Measurements from ENCODE around the gene FOXC2. TPM values are rescaled to one million over a fixed set of nuclear protein-coding genes. Genes with fewer than 3 reads are reported as not detected.

The FOXC2 gene
- polyA plus RNA-seq, 1 donor (not counting 4 experiments of a cell fraction or from before 2014, with no cell fraction given): not detected

- H4K20me1 ChIP-seq (ENCODE audit: control insufficient read depth, extremely low read depth, insufficient read depth, low read length): no peaks in the 10 kb centered on the region
- no peak overlapping the region for H3K4me3 ChIP-seq (ENCODE audit: control insufficient read depth in 2 of 3, extremely low read depth in 1 of 3, insufficient read depth in 2 of 3, low read depth in 1 of 3, low read length in 3 of 3)
- DNase-seq (ENCODE audit: low read depth, low spot score) (no peak), FAIRE-seq (no peak)
- H2AFZ ChIP-seq (ENCODE audit: control insufficient read depth, low read length): no peak overlapping the region
- H3K9me3 ChIP-seq (ENCODE audit: control insufficient read depth, low read depth, low read length): no peaks in the 10 kb centered on the region
- no peaks in the 10 kb centered on the region for H3K36me3 ChIP-seq (ENCODE audit: control insufficient read depth in 2 of 2, extremely low read depth in 1 of 2, insufficient read depth in 2 of 2, low read length in 2 of 2)
- H3K4me2 ChIP-seq (ENCODE audit: control insufficient read depth, extremely low read depth, insufficient read depth, low read depth, low read length): no peak overlapping the region
- no peaks in the 10 kb centered on the region for H3K79me2 ChIP-seq (ENCODE audit: control insufficient read depth, insufficient read depth, low read length)
- dilution Hi-C loops (cut with MboI; ENCODE audit: extremely low pct_ligation_motif_present, low sequenced_read_pairs): no loop called here
- H3K27me3 ChIP-seq (ENCODE audit: control insufficient read depth, extremely low read depth, insufficient read depth, low read length): peaks cover 26% of the 10 kb centered on the region
- H3K9ac ChIP-seq (ENCODE audit: control insufficient read depth, extremely low read depth, insufficient read depth, low read length): no peak overlapping the region
- no peaks in the 10 kb centered on the region for H3K4me1 ChIP-seq (ENCODE audit: control insufficient read depth, extremely low read depth, insufficient read depth, low read length)
- TF ChIP-seq, protein P1, sequence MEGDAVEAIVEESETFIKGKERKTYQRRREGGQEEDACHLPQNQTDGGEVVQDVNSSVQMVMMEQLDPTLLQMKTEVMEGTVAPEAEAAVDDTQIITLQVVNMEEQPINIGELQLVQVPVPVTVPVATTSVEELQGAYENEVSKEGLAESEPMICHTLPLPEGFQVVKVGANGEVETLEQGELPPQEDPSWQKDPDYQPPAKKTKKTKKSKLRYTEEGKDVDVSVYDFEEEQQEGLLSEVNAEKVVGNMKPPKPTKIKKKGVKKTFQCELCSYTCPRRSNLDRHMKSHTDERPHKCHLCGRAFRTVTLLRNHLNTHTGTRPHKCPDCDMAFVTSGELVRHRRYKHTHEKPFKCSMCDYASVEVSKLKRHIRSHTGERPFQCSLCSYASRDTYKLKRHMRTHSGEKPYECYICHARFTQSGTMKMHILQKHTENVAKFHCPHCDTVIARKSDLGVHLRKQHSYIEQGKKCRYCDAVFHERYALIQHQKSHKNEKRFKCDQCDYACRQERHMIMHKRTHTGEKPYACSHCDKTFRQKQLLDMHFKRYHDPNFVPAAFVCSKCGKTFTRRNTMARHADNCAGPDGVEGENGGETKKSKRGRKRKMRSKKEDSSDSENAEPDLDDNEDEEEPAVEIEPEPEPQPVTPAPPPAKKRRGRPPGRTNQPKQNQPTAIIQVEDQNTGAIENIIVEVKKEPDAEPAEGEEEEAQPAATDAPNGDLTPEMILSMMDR (optimal IDR thresholded peaks at IDR 0.05 in 1 of 3, IDR thresholded peaks at IDR 0.05 in 1 of 3, conservative IDR thresholded peaks at IDR 0.05 in 1 of 3; ENCODE audit: extremely low read depth in 1 of 3, insufficient read depth in 2 of 3, low read length in 3 of 3): no peak
- no peak for TF ChIP-seq EZH2 (IDR thresholded peaks at IDR 0.05; ENCODE audit: low read length)
- H3K9me1 ChIP-seq (ENCODE audit: control insufficient read depth, extremely low read depth, insufficient read depth, low read length): no peaks in the 10 kb centered on the region
- no peak overlapping the region for H3K27ac ChIP-seq (ENCODE audit: control insufficient read depth, insufficient read depth, low read length)
Observed at GRCh38 chr16:86523166-86523740, 43.4 kb upstream of the FOXC2 start.

DNA sequence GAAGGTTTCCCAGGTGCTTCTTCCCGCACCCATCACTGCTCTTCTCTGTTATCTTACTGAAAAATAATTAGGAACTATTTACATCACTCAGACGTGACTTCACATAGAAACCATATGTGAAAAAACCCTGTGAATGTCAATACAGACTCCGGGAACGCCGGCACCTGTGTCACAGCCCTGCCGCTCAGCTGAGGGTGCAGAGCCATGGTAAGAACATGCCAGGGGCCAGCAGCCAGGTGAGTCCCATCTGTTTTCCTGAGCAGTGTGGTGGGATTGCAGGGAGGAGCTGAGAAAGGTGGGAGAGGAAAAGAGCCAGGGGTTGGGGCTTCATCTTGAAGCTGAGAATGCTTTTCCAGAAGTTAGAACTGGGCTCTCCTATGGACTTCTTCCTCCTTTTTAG, 42.6 kb upstream of the FOXC2 start:
- H3K9ac ChIP-seq (ENCODE audit: control insufficient read depth, extremely low read depth, insufficient read depth, low read length): no peak overlapping the region
- dilution Hi-C loops (cut with MboI; ENCODE audit: extremely low pct_ligation_motif_present, low sequenced_read_pairs): no loop called here
- TF ChIP-seq, protein P1 (optimal IDR thresholded peaks at IDR 0.05 in 1 of 3, IDR thresholded peaks at IDR 0.05 in 1 of 3, conservative IDR thresholded peaks at IDR 0.05 in 1 of 3; ENCODE audit: extremely low read depth in 1 of 3, insufficient read depth in 2 of 3, low read length in 3 of 3): no peak
- TF ChIP-seq EZH2 (IDR thresholded peaks at IDR 0.05; ENCODE audit: low read length): no peak
- no peaks in the 10 kb centered on the region for H3K36me3 ChIP-seq (ENCODE audit: control insufficient read depth in 2 of 2, extremely low read depth in 1 of 2, insufficient read depth in 2 of 2, low read length in 2 of 2)
- DNase-seq (ENCODE audit: low read depth, low spot score) (no peak), FAIRE-seq (no peak)
- no peak overlapping the region for H3K27ac ChIP-seq (ENCODE audit: control insufficient read depth, insufficient read depth, low read length)
- no peak overlapping the region for H3K4me3 ChIP-seq (ENCODE audit: control insufficient read depth in 2 of 3, extremely low read depth in 1 of 3, insufficient read depth in 2 of 3, low read depth in 1 of 3, low read length in 3 of 3)
- no peaks in the 10 kb centered on the region for H3K9me1 ChIP-seq (ENCODE audit: control insufficient read depth, extremely low read depth, insufficient read depth, low read length)
- H3K9me3 ChIP-seq (ENCODE audit: control insufficient read depth, low read depth, low read length): peaks cover 4% of the 10 kb centered on the region
- H2AFZ ChIP-seq (ENCODE audit: control insufficient read depth, low read length): no peak overlapping the region
- H3K4me2 ChIP-seq (ENCODE audit: control insufficient read depth, extremely low read depth, insufficient read depth, low read depth, low read length): no peak overlapping the region
- no peaks in the 10 kb centered on the region for H4K20me1 ChIP-seq (ENCODE audit: control insufficient read depth, extremely low read depth, insufficient read depth, low read length)
- H3K79me2 ChIP-seq (ENCODE audit: control insufficient read depth, insufficient read depth, low read length): no peaks in the 10 kb centered on the region
- no peaks in the 10 kb centered on the region for H3K4me1 ChIP-seq (ENCODE audit: control insufficient read depth, extremely low read depth, insufficient read depth, low read length)
- peaks cover 18% of the 10 kb centered on the region for H3K27me3 ChIP-seq (ENCODE audit: control insufficient read depth, extremely low read depth, insufficient read depth, low read length)
